ENCODE results near the gene TUBA1B. TPM values are rescaled to one million over a fixed set of nuclear protein-coding genes. Genes with fewer than 3 reads are reported as not detected.
"Not testable (repeated sequence)": the region's sequence is repeated elsewhere in the genome, so short reads cannot be mapped to it uniquely, and the experiment has no call there.

TUBA1B gene
- total and polyA plus RNA-seq, 7 experiments from 2014 or later: 124 to 1,463 (median 280) TPM

DNA sequence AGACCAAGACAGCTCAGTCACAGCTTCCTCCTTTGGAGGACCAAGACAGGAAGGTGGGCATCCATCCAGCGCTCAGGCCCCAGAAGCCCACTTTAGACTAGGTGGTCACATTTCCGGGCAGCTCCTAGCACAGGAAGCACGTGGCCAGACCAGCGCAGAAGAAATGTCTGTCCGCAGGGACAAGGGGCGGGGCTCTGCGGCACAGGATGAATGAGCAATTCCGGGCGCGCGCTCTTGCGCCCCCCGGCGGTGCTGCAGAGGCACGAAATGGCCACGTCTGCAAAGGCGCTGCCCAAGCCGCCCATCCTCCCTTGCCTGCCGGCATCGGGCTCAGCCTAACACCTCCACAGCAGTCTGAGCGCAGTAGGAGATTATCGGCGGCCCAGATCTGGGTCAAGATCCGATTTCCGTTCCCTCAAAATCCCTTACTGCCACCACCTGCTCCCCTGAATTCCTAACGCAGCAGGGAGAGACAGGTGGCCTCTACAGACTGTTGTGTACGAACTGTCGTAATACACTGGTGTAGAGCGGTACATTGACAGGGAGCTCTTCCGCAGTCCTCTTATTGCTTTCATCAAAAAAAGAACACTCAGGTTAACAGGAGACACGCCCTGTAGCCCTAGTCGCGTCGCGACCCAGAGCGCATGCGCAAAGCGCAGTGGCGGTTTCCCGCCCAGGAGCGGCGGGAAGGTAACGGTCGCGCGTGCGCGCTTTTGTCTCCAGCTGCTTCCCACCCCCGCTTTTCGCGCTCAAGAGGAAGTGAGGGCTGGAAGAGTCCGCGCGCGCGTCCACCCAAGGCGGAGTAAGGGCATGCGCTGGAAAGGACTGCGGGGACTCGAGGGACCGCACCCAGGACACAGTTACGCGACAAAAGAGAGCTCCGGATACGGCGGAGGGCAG is 794 bp downstream of the TUBA1B start:
- H3K4me1 ChIP-seq (ENCODE audit: control insufficient read depth in 2 of 2, insufficient read depth in 2 of 2, low read length in 2 of 2): peaks cover 24 to 27% of the 10 kb centered on the region in 2 donors
- peaks cover 14 to 33% (median 16%) of the 10 kb centered on the region in 3 experiments for H3K36me3 ChIP-seq (ENCODE audit: control insufficient read depth in 2 of 3, insufficient read depth in 3 of 3, low read length in 3 of 3)
- Mint-ChIP-seq H3K4me1 (peaks cover 24 to 61% (median 55%) of the 10 kb centered on the region in 7 donors), H3K36me3 (peaks cover 0 to 36% (median 21%) of the 10 kb centered on the region in 5 donors), H3K27me3 (peaks cover 0 to 7% (median 0%) of the 10 kb centered on the region in 5 donors), H3K27ac (peak overlapping the region; percentile 97 to 99 (median 99)), H3K9me3 (peaks cover 0 to 5% (median 0%) of the 10 kb centered on the region in 11 donors), H3K4me3 (peak overlapping the region; percentile 95 to 99 (median 98))
- H3K27ac ChIP-seq (ENCODE audit: low read depth, low read length): peak overlapping the region; percentile 95
- ChIA-PET CTCF (interaction anchor here (0.6 to 2.9 kb wide), 22 partner anchors 13 to 1006 kb away, joined by 3 to 19 read pairs (median 3); partner anchors contain the start of genes DHH, LMBR1L and TUBA1A), POLR2A (interaction anchor here (0.5 to 6.3 kb wide), 42 partner anchors 9 to 611 kb away, joined by 3 to 226 read pairs (median 6); partner anchors contain the start of genes DDX23, DHH, KANSL2 and KMT2D)
- no peaks in the 10 kb centered on the region for H3K27me3 ChIP-seq (ENCODE audit: control insufficient read depth in 2 of 2, insufficient read depth in 2 of 2, low read length in 2 of 2)
- peak overlapping the region; percentile 92 for H3K4me3 ChIP-seq (ENCODE audit: low read length)
- intact Hi-C loops (cut with micrococcal nuclease): loop anchor here (1.0 to 5.0 kb wide), 18 partner anchors 20 to 612 kb away; partner anchors contain the start of genes DDX23 (in 2 of the 2), KMT2D (in 2 of the 2), LMBR1L (in 2 of the 2) and PRKAG1 (in 2 of the 2)
- DNase-seq (peak; percentile 87 to 95 (median 94)), ATAC-seq (peak; percentile 77)
- no peaks in the 10 kb centered on the region for H3K9me3 ChIP-seq (ENCODE audit: control insufficient read depth in 2 of 3, low read length in 3 of 3)

DNA sequence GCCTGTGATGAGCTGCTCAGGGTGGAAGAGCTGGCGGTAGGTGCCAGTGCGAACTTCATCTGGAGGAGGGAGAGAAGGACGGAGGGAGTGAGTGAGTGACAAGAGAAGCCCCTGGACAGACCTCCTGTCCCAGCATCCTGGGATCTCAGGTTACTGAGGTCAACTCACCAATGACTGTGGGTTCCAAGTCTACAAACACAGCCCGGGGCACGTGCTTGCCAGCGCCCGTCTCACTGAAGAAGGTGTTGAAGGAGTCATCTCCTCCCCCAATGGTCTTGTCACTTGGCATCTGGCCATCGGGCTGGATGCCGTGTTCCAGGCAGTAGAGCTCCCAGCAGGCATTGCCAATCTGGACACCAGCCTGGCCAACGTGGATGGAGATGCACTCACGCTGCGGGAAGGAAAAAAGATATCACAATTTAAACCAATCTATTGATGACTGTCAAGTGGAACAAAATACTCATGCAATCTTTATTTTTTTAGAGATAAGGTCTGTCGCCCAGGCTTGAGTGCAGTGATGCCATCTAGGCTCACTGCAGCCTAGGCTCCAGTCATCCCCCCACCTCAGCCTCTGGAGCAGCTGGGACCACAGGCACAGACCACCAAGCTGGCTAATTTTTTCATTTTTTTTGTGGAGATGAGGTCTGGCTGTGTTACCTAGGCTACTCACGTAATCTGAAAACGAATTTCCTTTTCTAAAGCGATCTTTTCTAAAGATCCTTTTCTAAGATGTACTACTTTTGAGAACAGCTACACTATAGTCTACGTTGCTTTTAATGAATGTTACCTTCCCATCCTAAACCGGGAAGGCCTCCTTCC is 1.7 kb downstream of the TUBA1B start:
- peak overlapping the region; percentile 95 to 99 (median 98) for H3K4me3 Mint-ChIP-seq
- H3K9me3 ChIP-seq (ENCODE audit: control insufficient read depth in 2 of 3, low read length in 3 of 3): no peaks in the 10 kb centered on the region
- peak overlapping the region; percentile 92 for H3K4me3 ChIP-seq (ENCODE audit: low read length)
- POLR2A ChIA-PET: interaction anchor here (0.6 to 6.3 kb wide), 20 partner anchors 9 to 103 kb away, joined by 3 to 226 read pairs (median 14); partner anchors contain the start of genes DHH, LMBR1L, RHEBL1 and TUBA1A
- H3K27me3 Mint-ChIP-seq: peaks cover 0 to 7% (median 0%) of the 10 kb centered on the region in 5 donors
- intact Hi-C loops (cut with micrococcal nuclease): loop anchor here (1.0 to 5.0 kb wide), 17 partner anchors 19 to 613 kb away; partner anchors contain the start of genes DDX23 (in 2 of the 2), KMT2D (in 2 of the 2), LMBR1L (in 2 of the 2) and PRKAG1 (in 2 of the 2)
- CTCF ChIA-PET: interaction anchor here (0.7 to 2.9 kb wide), 13 partner anchors 15 to 1005 kb away, joined by 3 to 19 read pairs (median 7); partner anchors contain the start of genes LMBR1L and TUBA1A
- ATAC-seq: no peak
- peaks cover 0 to 36% (median 21%) of the 10 kb centered on the region in 5 donors for H3K36me3 Mint-ChIP-seq
- peaks cover 24 to 27% of the 10 kb centered on the region in 2 donors for H3K4me1 ChIP-seq (ENCODE audit: control insufficient read depth in 2 of 2, insufficient read depth in 2 of 2, low read length in 2 of 2)
- H3K27ac Mint-ChIP-seq: peak overlapping the region; percentile 97 to 99 (median 99)
- H3K27me3 ChIP-seq (ENCODE audit: control insufficient read depth in 2 of 2, insufficient read depth in 2 of 2, low read length in 2 of 2): no peaks in the 10 kb centered on the region
- H3K4me1 Mint-ChIP-seq: peaks cover 24 to 61% (median 55%) of the 10 kb centered on the region in 7 donors
- peak in 1 of 9 donors; percentile 23 for DNase-seq
- H3K27ac ChIP-seq (ENCODE audit: low read depth, low read length): peak overlapping the region; percentile 95
- peaks cover 14 to 33% (median 16%) of the 10 kb centered on the region in 3 experiments for H3K36me3 ChIP-seq (ENCODE audit: control insufficient read depth in 2 of 3, insufficient read depth in 3 of 3, low read length in 3 of 3)
- peaks cover 0 to 5% (median 0%) of the 10 kb centered on the region in 11 donors for H3K9me3 Mint-ChIP-seq

DNA sequence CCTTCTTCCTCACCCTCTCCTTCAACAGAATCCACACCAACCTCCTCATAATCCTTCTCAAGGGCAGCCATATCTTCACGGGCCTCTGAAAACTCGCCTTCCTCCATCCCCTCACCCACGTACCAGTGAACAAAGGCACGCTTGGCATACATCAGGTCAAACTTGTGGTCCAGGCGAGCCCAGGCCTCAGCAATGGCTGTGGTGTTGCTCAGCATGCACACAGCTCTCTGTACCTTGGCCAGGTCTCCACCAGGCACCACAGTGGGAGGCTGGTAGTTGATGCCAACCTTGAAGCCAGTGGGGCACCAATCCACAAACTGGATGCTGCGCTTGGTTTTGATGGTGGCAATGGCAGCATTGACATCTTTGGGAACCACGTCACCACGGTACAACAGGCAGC is 3.2 kb downstream of the TUBA1B start:
- H3K27ac ChIP-seq (ENCODE audit: low read depth, low read length); H3K9me3 Mint-ChIP-seq; H3K9me3 ChIP-seq (ENCODE audit: control insufficient read depth in 2 of 3, low read length in 3 of 3); H3K27me3 ChIP-seq (ENCODE audit: control insufficient read depth in 2 of 2, insufficient read depth in 2 of 2, low read length in 2 of 2); DNase-seq; H3K4me3 ChIP-seq (ENCODE audit: low read length); H3K27me3 Mint-ChIP-seq; intact Hi-C loops (cut with micrococcal nuclease); ATAC-seq: not testable (repeated sequence)
- peaks cover 24 to 27% of the 10 kb centered on the region in 2 donors for H3K4me1 ChIP-seq (ENCODE audit: control insufficient read depth in 2 of 2, insufficient read depth in 2 of 2, low read length in 2 of 2)
- peaks cover 0 to 36% (median 21%) of the 10 kb centered on the region in 5 donors for H3K36me3 Mint-ChIP-seq
- H3K4me3 Mint-ChIP-seq: peak overlapping the region in 7 of 10 donors; percentile 15 to 42 (median 27)
- peaks cover 21 to 51% (median 46%) of the 10 kb centered on the region in 7 donors for H3K4me1 Mint-ChIP-seq
- H3K36me3 ChIP-seq (ENCODE audit: control insufficient read depth in 2 of 3, insufficient read depth in 3 of 3, low read length in 3 of 3): peaks cover 14 to 33% (median 16%) of the 10 kb centered on the region in 3 experiments
- ChIA-PET POLR2A (interaction anchor here (1.0 kb wide), 2 partner anchors 11 to 17 kb away, joined by 3 read pairs; partner anchors contain the start of gene LMBR1L), CTCF (interaction anchor here (1.0 to 1.1 kb wide), 2 partner anchors 40 to 62 kb away, joined by 3 to 7 read pairs; no protein-coding TSS in a partner anchor)
- H3K27ac Mint-ChIP-seq: peak overlapping the region in 8 of 9 donors; percentile 18 to 88 (median 76)

DNA sequence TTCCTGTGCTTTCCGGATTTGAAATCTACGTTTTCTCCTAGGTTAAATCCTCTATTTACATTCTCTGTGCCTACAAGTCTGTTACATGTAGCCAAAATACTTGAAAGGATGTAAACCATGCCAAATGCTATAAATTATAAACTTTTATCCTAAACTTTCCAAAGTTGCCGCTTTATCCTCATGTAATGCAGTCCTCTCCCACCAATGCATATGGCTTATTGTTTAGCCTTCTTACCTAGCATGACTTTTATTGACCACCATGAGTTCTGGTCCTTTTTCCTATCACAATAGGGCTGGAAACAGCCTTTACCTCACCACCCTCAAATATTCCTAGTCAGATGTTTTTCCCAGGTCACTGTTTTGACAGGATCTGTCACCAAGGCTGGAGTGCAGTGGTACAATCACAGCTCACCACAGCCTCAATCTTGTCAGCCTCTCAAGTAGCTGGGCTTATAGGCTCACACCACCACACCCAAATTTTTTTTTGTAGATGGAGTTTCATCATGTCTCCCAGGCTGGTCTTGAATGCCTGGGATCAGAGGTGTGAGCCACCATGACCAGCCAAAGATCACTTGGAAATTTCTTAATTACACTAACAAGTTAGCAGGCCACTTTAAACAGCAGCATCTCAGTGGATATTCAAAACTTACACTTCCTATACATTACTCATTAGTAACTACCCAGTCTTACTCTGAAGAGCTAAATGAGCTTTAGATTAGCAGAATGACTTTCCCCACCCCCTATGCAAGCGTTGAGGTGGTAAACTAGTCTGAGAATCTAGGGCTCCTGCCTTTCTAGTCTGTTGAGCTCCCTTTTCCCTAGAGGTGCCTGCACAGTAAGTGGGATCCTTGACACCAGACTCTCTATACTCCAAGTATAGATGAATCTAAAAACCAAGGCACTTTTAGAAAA is 4.1 kb downstream of the TUBA1B start:
- intact Hi-C loops (cut with micrococcal nuclease): no loop called here
- Histone ChIP-seq H3K4me3 (ENCODE audit: low read length) (no peak overlapping the region), H3K4me1 (ENCODE audit: control insufficient read depth in 2 of 2, insufficient read depth in 2 of 2, low read length in 2 of 2) (peaks cover 20 to 24% of the 10 kb centered on the region in 2 donors), H3K27ac (ENCODE audit: low read depth, low read length) (peak overlapping the region; percentile 34), H3K27me3 (ENCODE audit: control insufficient read depth in 2 of 2, insufficient read depth in 2 of 2, low read length in 2 of 2) (no peaks in the 10 kb centered on the region), H3K9me3 (ENCODE audit: control insufficient read depth in 2 of 3, low read length in 3 of 3) (no peaks in the 10 kb centered on the region), H3K36me3 (ENCODE audit: control insufficient read depth in 2 of 3, insufficient read depth in 3 of 3, low read length in 3 of 3) (peaks cover 14 to 33% (median 16%) of the 10 kb centered on the region in 3 experiments)
- H3K9me3 Mint-ChIP-seq: peaks cover 0 to 5% (median 0%) of the 10 kb centered on the region in 11 donors
- peaks cover 0 to 36% (median 21%) of the 10 kb centered on the region in 5 donors for H3K36me3 Mint-ChIP-seq
- H3K27me3 Mint-ChIP-seq: peaks cover 0 to 7% (median 0%) of the 10 kb centered on the region in 5 donors
- peaks cover 21 to 43% (median 41%) of the 10 kb centered on the region in 7 donors for H3K4me1 Mint-ChIP-seq
- ChIA-PET CTCF (interaction anchor here (0.7 to 1.1 kb wide), 3 partner anchors 39 to 72 kb away, joined by 3 to 7 read pairs (median 3); no protein-coding TSS in a partner anchor), POLR2A (interaction anchor here (0.8 to 1.0 kb wide), 3 partner anchors 10 to 16 kb away, joined by 3 read pairs; partner anchors contain the start of gene LMBR1L)
- peak overlapping the region in 8 of 9 donors; percentile 71 to 93 (median 80) for H3K27ac Mint-ChIP-seq
- ATAC-seq: no peak
- no peak for DNase-seq
- peak overlapping the region in 8 of 10 donors; percentile 4 to 42 (median 24) for H3K4me3 Mint-ChIP-seq

DNA sequence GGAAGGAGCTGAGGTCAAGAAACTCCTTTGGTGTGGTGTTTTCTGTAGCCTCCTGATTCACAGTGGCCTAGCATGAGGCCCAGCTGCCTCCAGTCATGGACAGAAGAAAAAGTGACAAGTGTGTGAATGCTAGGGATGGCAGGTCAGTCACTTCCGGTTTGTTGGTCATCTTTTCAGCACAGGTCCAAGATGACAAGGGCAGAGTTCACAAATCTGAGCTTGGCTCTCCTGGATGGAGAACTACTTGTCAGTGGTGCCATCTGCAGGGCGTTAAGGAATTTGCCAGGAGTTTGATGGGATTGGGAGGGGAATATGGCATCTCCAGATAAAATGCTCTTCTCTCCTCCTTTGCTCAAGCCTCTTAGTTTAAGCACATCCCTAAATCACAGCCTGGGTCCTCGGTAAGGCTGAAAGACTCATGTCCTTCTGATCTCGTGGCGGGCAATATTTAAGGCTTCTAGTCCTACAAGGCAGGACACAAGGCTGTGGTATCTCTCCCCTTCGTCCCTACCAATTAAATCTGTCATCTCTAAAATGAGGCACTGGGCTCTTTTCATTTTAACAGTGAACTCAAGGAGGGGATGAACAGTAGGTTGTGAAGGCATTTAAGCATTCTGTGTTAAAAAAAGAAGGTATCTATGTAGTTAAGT is 10.0 kb downstream of the TUBA1B start:
- Mint-ChIP-seq H3K27ac (no peak overlapping the region), H3K27me3 (peaks cover 0 to 8% (median 0%) of the 10 kb centered on the region in 5 donors), H3K36me3 (no peaks in the 10 kb centered on the region), H3K9me3 (no peaks in the 10 kb centered on the region), H3K4me1 (peaks cover 0 to 5% (median 0%) of the 10 kb centered on the region in 7 donors), H3K4me3 (no peak overlapping the region)
- intact Hi-C loops (cut with micrococcal nuclease): no loop called here
- ChIA-PET POLR2A (interaction anchor here (0.7 to 0.8 kb wide), 2 partner anchors 9 to 131 kb away, joined by 3 to 6 read pairs; no protein-coding TSS in a partner anchor), CTCF (interaction anchor here (1.1 kb wide), 1 partner anchor 34 kb away, joined by 3 read pairs; no protein-coding TSS in a partner anchor)
- H3K36me3 ChIP-seq (ENCODE audit: control insufficient read depth in 2 of 3, insufficient read depth in 3 of 3, low read length in 3 of 3): no peaks in the 10 kb centered on the region
- no peaks in the 10 kb centered on the region for H3K9me3 ChIP-seq (ENCODE audit: control insufficient read depth in 2 of 3, low read length in 3 of 3)
- H3K4me1 ChIP-seq (ENCODE audit: control insufficient read depth in 2 of 2, insufficient read depth in 2 of 2, low read length in 2 of 2): no peaks in the 10 kb centered on the region
- no peaks in the 10 kb centered on the region for H3K27me3 ChIP-seq (ENCODE audit: control insufficient read depth in 2 of 2, insufficient read depth in 2 of 2, low read length in 2 of 2)
- DNase-seq (no peak), ATAC-seq (peak; percentile 20)
- no peak overlapping the region for H3K27ac ChIP-seq (ENCODE audit: low read depth, low read length)
- H3K4me3 ChIP-seq (ENCODE audit: low read length): no peak overlapping the region
